ENCODE measurements around the gene TIGD6.

Gene TIGD6

DNA sequence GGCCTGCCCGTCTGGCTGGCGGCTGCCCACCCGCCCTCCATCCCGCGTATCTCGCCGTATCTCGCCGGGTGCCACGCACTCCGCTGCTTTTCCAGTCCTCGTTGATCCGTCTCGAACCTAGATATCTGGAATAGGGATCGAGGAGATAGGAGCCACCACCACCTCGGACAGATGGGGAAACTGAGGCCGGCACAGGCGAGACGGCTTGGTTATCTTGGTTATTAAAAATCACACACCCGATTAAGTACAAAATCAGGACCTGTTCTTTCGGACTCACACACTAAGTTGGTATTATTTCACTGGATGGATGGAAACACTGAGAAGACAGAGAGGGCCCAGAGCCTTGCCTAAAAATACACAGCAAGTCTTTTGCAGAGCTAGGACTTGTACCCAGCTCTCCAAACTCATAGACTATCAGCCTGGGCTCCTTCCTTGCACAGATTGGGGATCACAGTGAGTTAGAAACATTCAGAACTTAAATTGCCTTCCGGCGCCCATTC is 39.2 kb downstream of the TIGD6 start (continued):
- TF ChIP-seq, protein P1, sequence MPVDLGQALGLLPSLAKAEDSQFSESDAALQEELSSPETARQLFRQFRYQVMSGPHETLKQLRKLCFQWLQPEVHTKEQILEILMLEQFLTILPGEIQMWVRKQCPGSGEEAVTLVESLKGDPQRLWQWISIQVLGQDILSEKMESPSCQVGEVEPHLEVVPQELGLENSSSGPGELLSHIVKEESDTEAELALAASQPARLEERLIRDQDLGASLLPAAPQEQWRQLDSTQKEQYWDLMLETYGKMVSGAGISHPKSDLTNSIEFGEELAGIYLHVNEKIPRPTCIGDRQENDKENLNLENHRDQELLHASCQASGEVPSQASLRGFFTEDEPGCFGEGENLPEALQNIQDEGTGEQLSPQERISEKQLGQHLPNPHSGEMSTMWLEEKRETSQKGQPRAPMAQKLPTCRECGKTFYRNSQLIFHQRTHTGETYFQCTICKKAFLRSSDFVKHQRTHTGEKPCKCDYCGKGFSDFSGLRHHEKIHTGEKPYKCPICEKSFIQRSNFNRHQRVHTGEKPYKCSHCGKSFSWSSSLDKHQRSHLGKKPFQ (tag by site-specific recombination; IDR thresholded peaks at IDR 0.05) = no peak

DNA sequence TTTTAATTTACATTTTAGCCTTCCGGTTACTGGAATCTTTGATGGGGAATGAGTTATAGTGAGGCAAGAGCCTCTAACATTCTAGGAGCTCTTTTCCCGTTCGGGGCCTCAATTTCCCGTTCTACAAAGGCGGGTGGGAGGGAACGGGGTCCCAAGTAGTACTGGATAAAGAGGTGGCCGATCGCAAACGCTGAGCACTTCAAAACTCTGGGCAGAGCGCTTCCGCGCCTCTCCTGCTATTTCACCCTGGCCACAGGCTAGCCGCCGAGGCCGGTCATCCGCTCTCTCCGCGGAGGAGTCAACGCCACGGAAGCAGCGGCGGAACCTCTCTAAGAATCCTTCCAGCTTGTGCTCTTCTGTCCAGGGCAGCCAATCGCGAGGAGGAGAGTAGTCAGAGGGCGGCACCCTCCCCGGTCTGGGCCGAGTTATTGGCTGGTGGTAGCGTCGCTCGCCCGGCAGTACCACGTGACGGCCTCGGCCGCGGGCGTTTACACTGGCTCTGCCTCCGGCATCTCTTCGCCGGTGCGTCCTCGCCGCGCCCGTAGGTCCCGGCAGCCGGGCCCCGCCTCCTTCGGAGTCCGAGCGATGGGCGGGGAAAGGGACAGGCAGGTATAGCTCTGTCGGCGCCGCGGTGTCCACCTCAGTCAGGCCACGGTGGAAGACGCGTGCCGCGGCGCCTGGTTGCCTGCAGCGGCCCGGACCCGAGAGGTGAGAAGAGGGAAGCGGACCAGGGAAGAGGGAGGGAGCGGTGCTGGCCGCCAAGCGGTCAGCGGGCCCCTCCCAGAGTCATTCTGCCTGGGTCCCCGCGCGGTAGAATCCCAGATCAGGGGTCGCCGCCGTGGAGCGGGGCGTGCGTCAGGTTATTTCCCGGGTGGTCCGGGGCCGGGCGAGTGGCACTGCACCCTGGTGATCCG is 39.9 kb downstream of the TIGD6 start, which contains the start of gene SLC26A2:
TSS of gene SLC26A2 (plus strand) at position 487 of the 914 bp plus-strand sequence. CDS start 16,895 bp downstream, outside the sequence.
- H3K36me3 ChIP-seq (ENCODE audit: control insufficient read depth in 2 of 2, insufficient read depth in 1 of 2, low read length in 2 of 2) = peaks cover 0 to 2% of the 10 kb centered on the region in 2 experiments; a peak in 1 of 3 replicates
- peaks cover 7% of the 10 kb centered on the region; the same call in 1 of the 2 replicates for H3K4me1 ChIP-seq (ENCODE audit: control insufficient read depth, insufficient read depth, low read length)
- ChIA-PET POLR2A (interaction anchor here (0.6 to 2.8 kb wide), 29 partner anchors 8 to 515 kb away, joined by 3 to 14 read pairs (median 4); partner anchors contain the start of genes HMGXB3, TCOF1 and TIGD6), CTCF (interaction anchor here (0.7 to 6.8 kb wide), 14 partner anchors 9 to 319 kb away, joined by 3 to 175 read pairs (median 4); no protein-coding TSS in a partner anchor)
- H3K9me3 ChIP-seq (ENCODE audit: control insufficient read depth, insufficient read depth, low read depth, low read length) = no peaks in the 10 kb centered on the region
- H3K4me3 ChIP-seq (ENCODE audit: low read depth, low read length) = peak within 1 kb of the TSS; percentile 72
- H3K27ac ChIP-seq (ENCODE audit: extremely low read depth, low read depth, low read length) = peak within 1 kb of the TSS; percentile 54; the same call in 1 of the 2 replicates
- TF ChIP-seq ZNF560 (tag by site-specific recombination; IDR thresholded peaks at IDR 0.05; ENCODE audit: borderline replicate concordance) (no peak), SCRT2 (tag by site-specific recombination; IDR thresholded peaks at IDR 0.05) (no peak), ZNF571 (tag by site-specific recombination; IDR thresholded peaks at IDR 0.05) (no peak), MZF1 (tag by site-specific recombination; IDR thresholded peaks at IDR 0.05; ENCODE audit: borderline replicate concordance) (no peak), KLF10 (tag by site-specific recombination; IDR thresholded peaks at IDR 0.05) (0 out of 2 replicates have a peak, but pooled peaks have one; percentile 22), KLF7 (tag by site-specific recombination; IDR thresholded peaks at IDR 0.05; ENCODE audit: borderline replicate concordance) (no peak), ZNF837 (tag by site-specific recombination; IDR thresholded peaks at IDR 0.05) (no peak), ZNF610 (tag by site-specific recombination; IDR thresholded peaks at IDR 0.05; ENCODE audit: borderline replicate concordance) (no peak), ZNF433 (tag by site-specific recombination; IDR thresholded peaks at IDR 0.05; ENCODE audit: low read depth) (no peak), HOXD13 (CRISPR knock-in tag; IDR thresholded peaks at IDR 0.05; ENCODE audit: borderline replicate concordance) (no peak), ZNF23 (tag by site-specific recombination; IDR thresholded peaks at IDR 0.05; ENCODE audit: borderline replicate concordance) (no peak), ZNF10 (tag by site-specific recombination; IDR thresholded peaks at IDR 0.05) (peak; percentile 50; the same call in 1 of the 2 replicates), ZFP37 (tag by site-specific recombination; IDR thresholded peaks at IDR 0.05) (peak; percentile 85), ZNF140 (tag by site-specific recombination; IDR thresholded peaks at IDR 0.05) (no peak), YY1 (tag by site-specific recombination; IDR thresholded peaks at IDR 0.05) (no peak), ZEB2 (tag by site-specific recombination; IDR thresholded peaks at IDR 0.05) (peak; percentile 94), ZNF157 (tag by site-specific recombination; IDR thresholded peaks at IDR 0.05) (no peak), ZNF596 (tag by site-specific recombination; IDR thresholded peaks at IDR 0.05) (no peak), ZNF175 (tag by site-specific recombination; IDR thresholded peaks at IDR 0.05) (no peak), ZNF112 (tag by site-specific recombination; IDR thresholded peaks at IDR 0.05) (no peak), ZBTB20 (tag by site-specific recombination; IDR thresholded peaks at IDR 0.05) (peak; percentile 69), ZNF223 (tag by site-specific recombination; IDR thresholded peaks at IDR 0.05) (peak; percentile 84; the same call in 1 of the 2 replicates), ZNF830 (tag by site-specific recombination; IDR thresholded peaks at IDR 0.05; ENCODE audit: low read depth) (no peak), ZNF549 (tag by site-specific recombination; IDR thresholded peaks at IDR 0.05) (no peak)
- TF ChIP-seq, protein P2, sequence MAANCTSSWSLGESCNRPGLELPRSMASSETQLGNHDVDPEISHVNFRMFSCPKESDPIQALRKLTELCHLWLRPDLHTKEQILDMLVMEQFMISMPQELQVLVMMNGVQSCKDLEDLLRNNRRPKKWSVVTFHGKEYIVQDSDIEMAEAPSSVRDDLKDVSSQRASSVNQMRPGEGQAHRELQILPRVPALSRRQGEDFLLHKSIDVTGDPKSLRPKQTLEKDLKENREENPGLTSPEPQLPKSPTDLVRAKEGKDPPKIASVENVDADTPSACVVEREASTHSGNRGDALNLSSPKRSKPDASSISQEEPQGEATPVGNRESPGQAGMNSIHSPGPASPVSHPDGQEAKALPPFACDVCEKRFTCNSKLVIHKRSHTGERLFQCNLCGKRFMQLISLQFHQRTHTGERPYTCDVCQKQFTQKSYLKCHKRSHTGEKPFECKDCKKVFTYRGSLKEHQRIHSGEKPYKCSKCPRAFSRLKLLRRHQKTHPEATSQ (tag by site-specific recombination; IDR thresholded peaks at IDR 0.05) = no peak
- TF ChIP-seq, protein P3, sequence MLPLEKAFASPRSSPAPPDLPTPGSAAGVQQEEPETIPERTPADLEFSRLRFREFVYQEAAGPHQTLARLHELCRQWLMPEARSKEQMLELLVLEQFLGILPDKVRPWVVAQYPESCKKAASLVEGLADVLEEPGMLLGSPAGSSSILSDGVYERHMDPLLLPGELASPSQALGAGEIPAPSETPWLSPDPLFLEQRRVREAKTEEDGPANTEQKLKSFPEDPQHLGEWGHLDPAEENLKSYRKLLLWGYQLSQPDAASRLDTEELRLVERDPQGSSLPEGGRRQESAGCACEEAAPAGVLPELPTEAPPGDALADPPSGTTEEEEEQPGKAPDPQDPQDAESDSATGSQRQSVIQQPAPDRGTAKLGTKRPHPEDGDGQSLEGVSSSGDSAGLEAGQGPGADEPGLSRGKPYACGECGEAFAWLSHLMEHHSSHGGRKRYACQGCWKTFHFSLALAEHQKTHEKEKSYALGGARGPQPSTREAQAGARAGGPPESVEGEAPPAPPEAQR (tag by site-specific recombination; IDR thresholded peaks at IDR 0.05) = no peak
- TF ChIP-seq, protein P4, sequence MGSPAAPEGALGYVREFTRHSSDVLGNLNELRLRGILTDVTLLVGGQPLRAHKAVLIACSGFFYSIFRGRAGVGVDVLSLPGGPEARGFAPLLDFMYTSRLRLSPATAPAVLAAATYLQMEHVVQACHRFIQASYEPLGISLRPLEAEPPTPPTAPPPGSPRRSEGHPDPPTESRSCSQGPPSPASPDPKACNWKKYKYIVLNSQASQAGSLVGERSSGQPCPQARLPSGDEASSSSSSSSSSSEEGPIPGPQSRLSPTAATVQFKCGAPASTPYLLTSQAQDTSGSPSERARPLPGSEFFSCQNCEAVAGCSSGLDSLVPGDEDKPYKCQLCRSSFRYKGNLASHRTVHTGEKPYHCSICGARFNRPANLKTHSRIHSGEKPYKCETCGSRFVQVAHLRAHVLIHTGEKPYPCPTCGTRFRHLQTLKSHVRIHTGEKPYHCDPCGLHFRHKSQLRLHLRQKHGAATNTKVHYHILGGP (tag by site-specific recombination; IDR thresholded peaks at IDR 0.05) = peak; percentile 92
- TF ChIP-seq, protein P5, sequence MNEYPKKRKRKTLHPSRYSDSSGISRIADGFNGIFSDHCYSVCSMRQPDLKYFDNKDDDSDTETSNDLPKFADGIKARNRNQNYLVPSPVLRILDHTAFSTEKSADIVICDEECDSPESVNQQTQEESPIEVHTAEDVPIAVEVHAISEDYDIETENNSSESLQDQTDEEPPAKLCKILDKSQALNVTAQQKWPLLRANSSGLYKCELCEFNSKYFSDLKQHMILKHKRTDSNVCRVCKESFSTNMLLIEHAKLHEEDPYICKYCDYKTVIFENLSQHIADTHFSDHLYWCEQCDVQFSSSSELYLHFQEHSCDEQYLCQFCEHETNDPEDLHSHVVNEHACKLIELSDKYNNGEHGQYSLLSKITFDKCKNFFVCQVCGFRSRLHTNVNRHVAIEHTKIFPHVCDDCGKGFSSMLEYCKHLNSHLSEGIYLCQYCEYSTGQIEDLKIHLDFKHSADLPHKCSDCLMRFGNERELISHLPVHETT (tag by site-specific recombination; IDR thresholded peaks at IDR 0.05) = no peak
